GM12892 (cell line): ENCODE data around the gene SCIMP.
"Not testable (repeated sequence)": the region's sequence is repeated elsewhere in the genome, so short reads cannot be mapped to it uniquely, and the experiment has no call there.

Experiments used
- POLR2A ChIP-seq: IDR thresholded peaks from 2 replicates; pipeline ENCODE4 v1.6.1; 2011; ENCODE audit warnings: low read depth, low read length, control low read depth
- POLR2AphosphoS5 ChIP-seq: IDR thresholded peaks from 2 replicates; pipeline ENCODE4 v1.6.1; 2011; ENCODE audit warnings: low read depth, low read length, control low read depth
- TAF1 ChIP-seq: IDR thresholded peaks from 2 replicates; pipeline ENCODE4 v1.6.1; 2011; ENCODE audit warnings: low read depth, mild to moderate bottlenecking, control low read depth, low read length, borderline replicate concordance

DNA sequence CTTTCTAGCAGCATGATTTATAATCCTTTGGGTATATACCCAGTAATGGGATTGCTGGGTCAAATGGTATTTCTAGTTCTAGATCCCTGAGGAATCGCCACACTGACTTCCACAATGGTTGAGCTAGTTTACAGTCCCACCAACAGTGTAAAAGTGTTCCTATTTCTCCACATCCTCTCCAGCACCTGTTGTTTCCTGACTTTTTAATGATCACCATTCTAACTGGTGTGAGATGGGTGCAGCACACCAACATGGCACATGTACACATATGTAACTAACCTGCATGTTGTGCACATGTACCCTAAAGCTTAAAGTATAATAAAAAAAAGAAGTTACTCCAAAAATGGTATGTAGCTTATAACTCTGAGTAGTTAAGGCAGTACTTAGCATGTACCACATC lies 74.0 kb downstream of the SCIMP start:
- TF ChIP-seq POLR2A, POLR2AphosphoS5, TAF1: not testable (repeated sequence)
